PC-9 (cell line): ENCODE results near the gene ATXN7. TPM values are rescaled to one million over a fixed set of nuclear protein-coding genes. Genes with fewer than 3 reads are reported as not detected.

Experiments
- BruUV-seq: library from RNA; stranded (reverse); fragments of 400-500 nt; replicated peaks from 2 replicates; lab custom pipeline; 2021; lab: Mats Ljungman, UMichigan
- CTCF ChIA-PET: fragments of 300-600 bp; sonication (Branson Sonifier 250); formaldehyde crosslinking; loops from one replicate; lab custom pipeline; 2022; ENCODE audit warnings: antibody characterized with exemption; lab: Charles Lee
- POLR2A ChIA-PET: fragments of 300-600 bp; sonication (Branson Sonifier 250); formaldehyde crosslinking; loops from one replicate; lab custom pipeline; 2022; ENCODE audit warnings: antibody characterized with exemption; ENCODE audit not compliant: unreplicated experiment; lab: Charles Lee
- DNase-seq, 2 experiments: peaks; one replicate each; pipeline versions ENCODE4 v3.0.0 to v3.0.0-alpha.2; 2015 to 2022; ENCODE audit warnings: mixed read lengths in 1 of 2
- H2AFZ ChIP-seq: fragments of 200-600 bp; sonication (generic); 2 replicates; pipeline ENCODE4 v1.8.1; 2017; ENCODE audit warnings: antibody characterized with exemption
- H3F3A ChIP-seq: fragments of 200-600 bp; sonication (generic); 2 replicates; pipeline ENCODE4 v1.8.1; 2017; ENCODE audit warnings: antibody characterized with exemption, mild to moderate bottlenecking, low read depth; ENCODE audit not compliant: insufficient read depth
- H3K27ac ChIP-seq: fragments of 200-600 bp; sonication (generic); 2 replicates; pipeline ENCODE4 v1.6.1; 2016; ENCODE audit warnings: mixed run types
- H3K27me3 ChIP-seq: fragments of 200-600 bp; sonication (generic); 2 replicates; pipeline ENCODE4 v1.6.1; 2016; ENCODE audit warnings: low read depth, mixed run types; ENCODE audit not compliant: insufficient read depth
- H3K36me3 ChIP-seq: fragments of 200-600 bp; sonication (generic); 2 replicates; pipeline ENCODE4 v1.6.1; 2016; ENCODE audit warnings: low read depth, mixed run types
- H3K4me1 ChIP-seq: fragments of 200-600 bp; sonication (generic); replicated peaks from 2 replicates; pipeline ENCODE4 v1.6.1; 2016; ENCODE audit warnings: mixed run types; ENCODE audit not compliant: insufficient read depth
- H3K4me2 ChIP-seq: fragments of 200-600 bp; sonication (generic); 2 replicates; pipeline ENCODE4 v1.6.1; 2017; ENCODE audit warnings: mixed run types
- H3K4me3 ChIP-seq: fragments of 200-600 bp; sonication (generic); 2 replicates; pipeline ENCODE4 v1.6.1; 2016; ENCODE audit warnings: mixed run types
- H3K79me2 ChIP-seq: fragments of 200-600 bp; sonication (generic); 2 replicates; pipeline ENCODE4 v1.6.1; 2017; ENCODE audit warnings: low read depth, mixed run types
- H3K9me2 ChIP-seq: fragments of 200-600 bp; sonication (generic); 2 replicates; pipeline ENCODE4 v1.8.1; 2017; ENCODE audit warnings: mild to moderate bottlenecking; ENCODE audit not compliant: insufficient read depth
- H3K9me3 ChIP-seq: fragments of 200-600 bp; sonication (generic); 2 replicates; pipeline ENCODE4 v1.8.1; 2016; ENCODE audit warnings: low read depth; ENCODE audit not compliant: insufficient read depth
- H4K20me1 ChIP-seq: fragments of 200-600 bp; sonication (generic); 2 replicates; pipeline ENCODE4 v1.8.1; 2017; ENCODE audit not compliant: insufficient read depth
- CTCF ChIP-seq: fragments of 200-600 bp; sonication (generic); conservative IDR thresholded peaks from 2 replicates; pipeline ENCODE4 v1.6.1; 2017; ENCODE audit warnings: mixed run types, antibody characterized with exemption, mild to moderate bottlenecking, moderate library complexity
- EZH2 ChIP-seq: fragments of 200-600 bp; sonication (generic); IDR thresholded peaks from 2 replicates; pipeline ENCODE4 v1.8.0; 2017; ENCODE audit warnings: antibody characterized with exemption, low read depth
- intact Hi-C: fragments of 100-400 bp; cut with micrococcal nuclease; formaldehyde crosslinking; loops from one replicate; pipeline ENCODE4 v1.10.0; 2022; ENCODE audit not compliant: unreplicated experiment
- total RNA-seq: library from RNA; stranded (reverse); gene quantifications from 2 replicates; pipeline ENCODE4 v1.2.3, GENCODE V29; 2021

ATXN7 gene
- total RNA-seq, 1 experiment from 2014 or later: 27.7 TPM

- no peak overlapping the region for H3K27ac ChIP-seq
- H4K20me1 ChIP-seq: no peaks in the 10 kb centered on the region
- no peak for DNase-seq
- peaks cover 6% of the 10 kb centered on the region for H3K79me2 ChIP-seq
- no peaks in the 10 kb centered on the region for H3K36me3 ChIP-seq
- H3K4me2 ChIP-seq: no peak overlapping the region
- TF ChIP-seq CTCF: no peak
- TF ChIP-seq EZH2: no peak
- ChIA-PET POLR2A (no interaction called here), CTCF (no interaction called here)
- H3K27me3 ChIP-seq: no peaks in the 10 kb centered on the region
- H3K9me2 ChIP-seq: no peaks in the 10 kb centered on the region
- H3K9me3 ChIP-seq: no peaks in the 10 kb centered on the region
- H3K4me1 ChIP-seq: no peaks in the 10 kb centered on the region; the same call in 1 of the 2 replicates
- BruUV-seq: no TSS peak
- H3K4me3 ChIP-seq: no peak overlapping the region
- no peak overlapping the region for H2AFZ ChIP-seq
- intact Hi-C loops: no loop called here
- no peaks in the 10 kb centered on the region for H3F3A ChIP-seq
Measured at GRCh38 chr3:64027658-64028057, 164.0 kb downstream of the ATXN7 start.

GRCh38 chr3:64028754-64029153 lies 165.1 kb downstream of the ATXN7 start:
- H2AFZ ChIP-seq: no peak overlapping the region
- no peaks in the 10 kb centered on the region for H3K9me3 ChIP-seq
- H3K27me3 ChIP-seq: no peaks in the 10 kb centered on the region
- intact Hi-C loops: no loop called here
- H3F3A ChIP-seq: no peaks in the 10 kb centered on the region
- H3K79me2 ChIP-seq: no peaks in the 10 kb centered on the region
- no peaks in the 10 kb centered on the region for H3K36me3 ChIP-seq
- POLR2A ChIA-PET: no interaction called here
- H3K4me3 ChIP-seq: no peak overlapping the region
- no peak overlapping the region for H3K4me2 ChIP-seq
- no peaks in the 10 kb centered on the region; the same call in 1 of the 2 replicates for H3K4me1 ChIP-seq
- H3K9me2 ChIP-seq: no peaks in the 10 kb centered on the region
- H3K27ac ChIP-seq: no peak overlapping the region
- no TSS peak for BruUV-seq
- no peak for DNase-seq
- TF ChIP-seq EZH2 (no peak), CTCF (no peak)
- CTCF ChIA-PET: no interaction called here
- no peaks in the 10 kb centered on the region for H4K20me1 ChIP-seq

GRCh38 chr3:64029287-64029686 lies 165.6 kb downstream of the ATXN7 start:
- H3K36me3 ChIP-seq: no peaks in the 10 kb centered on the region
- DNase-seq: no peak
- no peaks in the 10 kb centered on the region for H3K27me3 ChIP-seq
- no TSS peak for BruUV-seq
- H3F3A ChIP-seq: no peaks in the 10 kb centered on the region
- H3K9me3 ChIP-seq: no peaks in the 10 kb centered on the region
- H3K27ac ChIP-seq: no peak overlapping the region
- H2AFZ ChIP-seq: no peak overlapping the region
- TF ChIP-seq EZH2: no peak
- no peak for TF ChIP-seq CTCF
- ChIA-PET CTCF (interaction anchor here (0.7 kb wide), 1 partner anchor 363 kb away, joined by 3 read pairs; no protein-coding TSS in a partner anchor), POLR2A (no interaction called here)
- H4K20me1 ChIP-seq: no peaks in the 10 kb centered on the region
- H3K4me3 ChIP-seq: no peak overlapping the region
- intact Hi-C loops: no loop called here
- no peak overlapping the region for H3K4me2 ChIP-seq
- H3K4me1 ChIP-seq: no peaks in the 10 kb centered on the region; the same call in 1 of the 2 replicates
- H3K79me2 ChIP-seq: no peaks in the 10 kb centered on the region
- no peaks in the 10 kb centered on the region for H3K9me2 ChIP-seq
